ENCODE results near the gene TMEM19.

GRCh38 chr12:71732357-71732712 lies 46.5 kb downstream of the TMEM19 start:
- TF ChIP-seq CEBPB (IDR thresholded peaks at IDR 0.05; ENCODE audit: low read depth) (no peak), POLR2A (IDR thresholded peaks at IDR 0.05; ENCODE audit: borderline replicate concordance, extremely low read depth, insufficient read depth, insufficient read length) (no peak), ATF3 (IDR thresholded peaks at IDR 0.05) (no peak), EZH2 (IDR thresholded peaks at IDR 0.05) (no peak)
